Lower leg skin (tissue), 3 donors: ENCODE measurements around the gene RTTN.

Source experiments
- POLR2A ChIP-seq, 2 donors: fragments of 450-650 bp; IDR thresholded peaks; one replicate each; pipeline ENCODE4 v1.6.1; 2016 to 2017; ENCODE audit warnings: antibody characterized with exemption in 2 of 2, mild to moderate bottlenecking in 1 of 2, moderate library complexity in 1 of 2
- TF ChIP-seq, protein P1 (sequence below), 3 donors: fragments of 450-650 bp; IDR thresholded peaks; one replicate each; pipeline ENCODE4 v1.5.1; 2016; ENCODE audit warnings: antibody characterized with exemption in 3 of 3, mild to moderate bottlenecking in 3 of 3, moderate library complexity in 2 of 3

DNA sequence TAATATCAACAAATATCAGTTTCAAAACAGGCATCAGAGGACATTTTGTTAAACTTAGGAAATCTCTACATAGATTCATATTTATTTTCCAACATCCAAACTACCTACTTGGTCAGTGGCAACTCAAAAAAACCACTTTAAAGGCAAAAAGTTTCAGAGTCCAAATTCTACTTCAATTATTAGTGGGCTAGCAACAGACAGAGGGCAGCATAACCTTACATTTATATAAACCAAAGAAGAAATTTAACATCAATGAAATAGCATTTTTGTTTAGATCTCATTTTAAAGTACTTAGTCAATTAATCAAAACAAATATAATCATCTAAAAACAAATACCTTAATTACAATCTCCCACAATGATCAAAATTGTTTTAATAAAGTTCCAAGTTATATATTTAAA is 33.3 kb downstream of the RTTN start:
- no peak for TF ChIP-seq POLR2A (IDR thresholded peaks at IDR 0.05)
- TF ChIP-seq, protein P1, sequence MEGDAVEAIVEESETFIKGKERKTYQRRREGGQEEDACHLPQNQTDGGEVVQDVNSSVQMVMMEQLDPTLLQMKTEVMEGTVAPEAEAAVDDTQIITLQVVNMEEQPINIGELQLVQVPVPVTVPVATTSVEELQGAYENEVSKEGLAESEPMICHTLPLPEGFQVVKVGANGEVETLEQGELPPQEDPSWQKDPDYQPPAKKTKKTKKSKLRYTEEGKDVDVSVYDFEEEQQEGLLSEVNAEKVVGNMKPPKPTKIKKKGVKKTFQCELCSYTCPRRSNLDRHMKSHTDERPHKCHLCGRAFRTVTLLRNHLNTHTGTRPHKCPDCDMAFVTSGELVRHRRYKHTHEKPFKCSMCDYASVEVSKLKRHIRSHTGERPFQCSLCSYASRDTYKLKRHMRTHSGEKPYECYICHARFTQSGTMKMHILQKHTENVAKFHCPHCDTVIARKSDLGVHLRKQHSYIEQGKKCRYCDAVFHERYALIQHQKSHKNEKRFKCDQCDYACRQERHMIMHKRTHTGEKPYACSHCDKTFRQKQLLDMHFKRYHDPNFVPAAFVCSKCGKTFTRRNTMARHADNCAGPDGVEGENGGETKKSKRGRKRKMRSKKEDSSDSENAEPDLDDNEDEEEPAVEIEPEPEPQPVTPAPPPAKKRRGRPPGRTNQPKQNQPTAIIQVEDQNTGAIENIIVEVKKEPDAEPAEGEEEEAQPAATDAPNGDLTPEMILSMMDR (IDR thresholded peaks at IDR 0.05): no peak
